Left forelimb (tissue), 1 donor: Measurements from ENCODE around the gene CUEDC1.

ENCODE experiments used
- DNase-seq: peaks from one replicate; pipeline ENCODE4 v3.0.0-alpha.2; 2018; ENCODE audit warnings: low spot score

Gene CUEDC1

GRCh38 chr17:57875290-57876022, 79.8 kb downstream of the CUEDC1 start:
- peak; percentile 95 for DNase-seq

GRCh38 chr17:57874434-57875289, 80.5 kb downstream of the CUEDC1 start:
- peak; percentile 93 for DNase-seq

GRCh38 chr17:57874058-57874419, 81.2 kb downstream of the CUEDC1 start:
- no peak for DNase-seq

- DNase-seq, result no peak
These were observed 81.8 kb downstream of the CUEDC1 start for GRCh38 chr17:57873261-57874057.

GRCh38 chr17:57872536-57872935, 82.7 kb downstream of the CUEDC1 start:
- DNase-seq, result no peak

GRCh38 chr17:57871863-57872262, 83.3 kb downstream of the CUEDC1 start:
- no peak for DNase-seq

- DNase-seq, result no peak
These were observed 84.1 kb downstream of the CUEDC1 start for GRCh38 chr17:57871155-57871554.

- DNase-seq, result no peak
These were observed 85.0 kb downstream of the CUEDC1 start for GRCh38 chr17:57870283-57870635.

GRCh38 chr17:57869617-57870282, 85.5 kb downstream of the CUEDC1 start:
- no peak for DNase-seq

- no peak for DNase-seq
These were observed 86.1 kb downstream of the CUEDC1 start for GRCh38 chr17:57868910-57869616.

- peak; percentile 89 for DNase-seq
These were observed 87.0 kb downstream of the CUEDC1 start for GRCh38 chr17:57868007-57868909.

- no peak for DNase-seq
These were observed 88.1 kb downstream of the CUEDC1 start for GRCh38 chr17:57867126-57867525.

GRCh38 chr17:57866723-57867122, 88.5 kb downstream of the CUEDC1 start:
- DNase-seq, result no peak

- DNase-seq, result no peak
These were observed 88.9 kb downstream of the CUEDC1 start for GRCh38 chr17:57866319-57866718.

GRCh38 chr17:57864273-57864672, 90.9 kb downstream of the CUEDC1 start:
- no peak for DNase-seq

GRCh38 chr17:57862694-57863667, 92.2 kb downstream of the CUEDC1 start:
- no peak for DNase-seq

GRCh38 chr17:57861790-57862693, 93.2 kb downstream of the CUEDC1 start:
- no peak for DNase-seq
